Psoas muscle (tissue), 8 donors: ENCODE results near the gene TECPR2. TPM values are rescaled to one million over a fixed set of nuclear protein-coding genes. Genes with fewer than 3 reads are reported as not detected.
A peak's percentile ranks its signal among the peaks of the same experiment; 100 is the strongest.

Source experiments
- ATAC-seq, 4 donors: fragments of 200-7000 bp; cut with Tn5 transposase; one replicate each; pipeline ENCODE4 v1.9.1; 2020; ENCODE audit warnings: moderate library complexity in 3 of 4, mild to moderate bottlenecking in 2 of 4
- DNase-seq, 2 donors: peaks; one replicate each; pipeline ENCODE4 v3.0.0-alpha.2; 2020
- H3K27ac ChIP-seq: fragments of 200-600 bp; one replicate; pipeline ENCODE4 v1.8.0; 2022
- H3K27me3 ChIP-seq, 3 donors: fragments of 200-600 bp in 1 of 3; one replicate each; pipeline versions ENCODE4 v1.6.1 to v1.8.0; 2013 to 2022; ENCODE audit warnings: low read length in 2 of 3, mild to moderate bottlenecking in 2 of 3, moderate library complexity in 1 of 3; ENCODE audit not compliant: insufficient read depth in 3 of 3
- H3K36me3 ChIP-seq, 2 donors: fragments of 200-600 bp in 1 of 2; one replicate each; pipeline versions ENCODE4 v1.6.1 to v1.8.0; 2013 to 2022; ENCODE audit warnings: low read depth in 1 of 2, mild to moderate bottlenecking in 1 of 2, moderate library complexity in 1 of 2; ENCODE audit not compliant: insufficient read depth in 1 of 2
- H3K4me1 ChIP-seq: fragments of 200-600 bp; one replicate; pipeline ENCODE4 v1.8.0; 2022
- H3K4me3 ChIP-seq: fragments of 200-600 bp; one replicate; pipeline ENCODE4 v1.8.0; 2022; ENCODE audit warnings: mild to moderate bottlenecking
- H3K9me3 ChIP-seq: fragments of 200-600 bp; one replicate; pipeline ENCODE4 v1.8.0; 2022
- WGBS, 3 donors: extraction: QIAGEN DNeasy Blood & Tissue Kit; methylation state at CpG; one replicate each; pipeline versions ENCODE4 v1.1.6 to v1.1.7; 2013; 5-methylcytosine and 5-hydroxymethylcytosine counted together
- intact Hi-C, 2 donors: fragments of 100-400 bp; cut with DNase I; formaldehyde crosslinking; loops; one replicate each; pipeline versions ENCODE4 v1.11.0 to v1.14.2; 2022
- polyA plus RNA-seq, 3 donors: library from polyadenylated mRNA; stranded (reverse); fragments of 200-250 nt; gene quantifications; one replicate each; pipeline ENCODE4 v1.2.3, GENCODE V29; 2013
- total RNA-seq, 4 donors: library from RNA; stranded (reverse); fragmentation: NEBNext Ultra II Directional in 2 of 4; extraction: Animal tissue kit (Norgen Biotek cat#: 25700) in 2 of 4; gene quantifications; one replicate each; pipeline versions ENCODE4 v1.2.1 to v1.2.4, GENCODE V29; 2021 to 2023
- TF ChIP-seq, protein P1 (sequence below): fragments of 200-600 bp; IDR thresholded peaks from one replicate; pipeline ENCODE4 v1.8.0; 2022; ENCODE audit warnings: antibody characterized with exemption
- donor health status: healthy with polysubstance abuse.
- donor health status: DM: no; HTN: no; CAD: no; lungs with moderate emphysema.
- donor health status: Bipolar disorder and iron deficiency.
- donor health status: healthy.
- donor health status: DM: yes; HTN: yes; CAD: no.
- donor health status: DM: no; HTN: no; CAD: no.
- donor health status: DM: no; HTN: no; CAD: no.
- donor health status: DM: yes; HTN: yes; CAD: no.

Gene TECPR2
- total and polyA plus RNA-seq, 7 donors: 5.7 to 22.5 (median 16.4) TPM

- no peaks in the 10 kb centered on the region for H3K4me1 ChIP-seq
- no peak overlapping the region for H3K4me3 ChIP-seq
- TF ChIP-seq, protein P1, sequence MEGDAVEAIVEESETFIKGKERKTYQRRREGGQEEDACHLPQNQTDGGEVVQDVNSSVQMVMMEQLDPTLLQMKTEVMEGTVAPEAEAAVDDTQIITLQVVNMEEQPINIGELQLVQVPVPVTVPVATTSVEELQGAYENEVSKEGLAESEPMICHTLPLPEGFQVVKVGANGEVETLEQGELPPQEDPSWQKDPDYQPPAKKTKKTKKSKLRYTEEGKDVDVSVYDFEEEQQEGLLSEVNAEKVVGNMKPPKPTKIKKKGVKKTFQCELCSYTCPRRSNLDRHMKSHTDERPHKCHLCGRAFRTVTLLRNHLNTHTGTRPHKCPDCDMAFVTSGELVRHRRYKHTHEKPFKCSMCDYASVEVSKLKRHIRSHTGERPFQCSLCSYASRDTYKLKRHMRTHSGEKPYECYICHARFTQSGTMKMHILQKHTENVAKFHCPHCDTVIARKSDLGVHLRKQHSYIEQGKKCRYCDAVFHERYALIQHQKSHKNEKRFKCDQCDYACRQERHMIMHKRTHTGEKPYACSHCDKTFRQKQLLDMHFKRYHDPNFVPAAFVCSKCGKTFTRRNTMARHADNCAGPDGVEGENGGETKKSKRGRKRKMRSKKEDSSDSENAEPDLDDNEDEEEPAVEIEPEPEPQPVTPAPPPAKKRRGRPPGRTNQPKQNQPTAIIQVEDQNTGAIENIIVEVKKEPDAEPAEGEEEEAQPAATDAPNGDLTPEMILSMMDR: no peak
- H3K36me3 ChIP-seq: peaks cover 0 to 27% of the 10 kb centered on the region in 2 donors
- no peaks in the 10 kb centered on the region for H3K9me3 ChIP-seq
- intact Hi-C loops: no loop called here
- H3K27me3 ChIP-seq: no peaks in the 10 kb centered on the region
- H3K27ac ChIP-seq: no peak overlapping the region
- 85 to 96% (median 89%) methylated on average over 8 of the region's 8 CpGs for WGBS, 3 donors
- ATAC-seq (no peak), DNase-seq (no peak)
Measured at GRCh38 chr14:102419716-102420115, 57.0 kb downstream of the TECPR2 start.

DNA sequence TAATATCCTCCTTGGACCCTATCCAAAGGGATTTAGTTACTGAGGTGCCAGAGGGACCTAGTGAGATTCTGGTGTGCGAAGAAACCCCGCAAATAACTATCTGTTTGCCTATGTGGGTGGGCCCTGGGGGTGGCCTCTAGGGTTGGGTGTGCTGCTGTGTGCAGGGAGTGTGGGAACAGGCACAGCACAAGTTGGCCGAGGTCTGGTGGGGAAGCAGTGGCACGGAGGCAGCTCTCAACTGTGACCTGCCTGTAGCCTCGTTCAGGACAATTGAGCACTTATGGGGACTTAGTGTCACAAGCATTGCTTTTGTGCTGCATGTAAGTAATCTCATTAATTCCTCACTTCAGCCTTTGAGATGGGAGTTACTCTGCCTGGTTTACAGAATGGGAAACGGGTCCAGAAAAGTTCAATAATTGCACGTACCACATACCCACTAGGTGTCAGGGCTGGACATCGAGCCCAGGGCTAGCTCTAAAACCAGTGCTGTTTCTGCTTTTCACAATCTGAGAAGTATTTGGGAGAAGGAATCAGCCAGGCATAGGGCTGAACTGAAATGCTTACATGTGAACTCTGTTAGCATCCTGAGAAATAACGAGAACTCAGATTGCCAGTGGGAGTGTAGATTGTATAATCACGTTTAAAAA lies 58.8 kb downstream of the TECPR2 start:
- ATAC-seq: peak in 1 of 4 donors; percentile 44
- Histone ChIP-seq H3K4me3 (no peak overlapping the region), H3K4me1 (no peaks in the 10 kb centered on the region), H3K27me3 (no peaks in the 10 kb centered on the region), H3K27ac (no peak overlapping the region), H3K36me3 (peaks cover 0 to 31% of the 10 kb centered on the region in 2 donors), H3K9me3 (no peaks in the 10 kb centered on the region)
- intact Hi-C loops: no loop called here
- WGBS, 3 donors: 76 to 83% (median 80%) methylated on average over 10 of the region's 10 CpGs
- TF ChIP-seq, protein P1: no peak
- no peak for DNase-seq

- Histone ChIP-seq H3K4me3 (no peak overlapping the region), H3K36me3 (peaks cover 0 to 61% of the 10 kb centered on the region in 2 donors), H3K27ac (no peak overlapping the region), H3K4me1 (no peaks in the 10 kb centered on the region), H3K9me3 (no peaks in the 10 kb centered on the region), H3K27me3 (no peaks in the 10 kb centered on the region)
- WGBS, 3 donors: 67 to 84% (median 74%) methylated on average over 4 of the region's 4 CpGs
- TF ChIP-seq, protein P1: no peak
- intact Hi-C loops: no loop called here
- ATAC-seq: peak in 2 of 4 donors; percentile 38 to 44
- no peak for DNase-seq
Measured at GRCh38 chr14:102424520-102424919, 61.8 kb downstream of the TECPR2 start.

DNA sequence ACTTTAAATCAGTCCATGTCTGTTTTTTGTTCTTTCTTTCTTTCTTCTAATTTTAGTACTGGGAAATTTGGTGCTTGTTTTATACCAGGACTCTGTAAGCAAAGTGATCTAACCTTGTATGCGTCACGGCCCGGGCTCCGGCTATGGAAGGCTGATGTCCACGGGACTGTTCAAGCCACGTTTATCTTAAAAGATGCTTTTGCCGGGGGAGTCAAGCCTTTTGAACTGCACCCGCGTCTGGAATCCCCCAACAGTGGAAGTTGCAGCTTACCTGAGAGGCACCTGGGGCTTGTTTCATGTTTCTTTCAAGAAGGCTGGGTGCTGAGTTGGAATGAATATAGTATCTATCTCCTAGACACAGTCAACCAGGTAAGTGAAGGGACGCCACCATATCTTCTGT lies 62.2 kb downstream of the TECPR2 start:
- intact Hi-C loops: no loop called here
- H3K9me3 ChIP-seq: no peaks in the 10 kb centered on the region
- TF ChIP-seq, protein P1: no peak
- H3K4me1 ChIP-seq: no peaks in the 10 kb centered on the region
- WGBS, 3 donors: 94 to 95% (median 95%) methylated on average over 10 of the region's 10 CpGs
- DNase-seq (no peak), ATAC-seq (no peak)
- H3K36me3 ChIP-seq: peaks cover 0 to 62% of the 10 kb centered on the region in 2 donors
- no peaks in the 10 kb centered on the region for H3K27me3 ChIP-seq
- no peak overlapping the region for H3K4me3 ChIP-seq
- no peak overlapping the region for H3K27ac ChIP-seq

DNA sequence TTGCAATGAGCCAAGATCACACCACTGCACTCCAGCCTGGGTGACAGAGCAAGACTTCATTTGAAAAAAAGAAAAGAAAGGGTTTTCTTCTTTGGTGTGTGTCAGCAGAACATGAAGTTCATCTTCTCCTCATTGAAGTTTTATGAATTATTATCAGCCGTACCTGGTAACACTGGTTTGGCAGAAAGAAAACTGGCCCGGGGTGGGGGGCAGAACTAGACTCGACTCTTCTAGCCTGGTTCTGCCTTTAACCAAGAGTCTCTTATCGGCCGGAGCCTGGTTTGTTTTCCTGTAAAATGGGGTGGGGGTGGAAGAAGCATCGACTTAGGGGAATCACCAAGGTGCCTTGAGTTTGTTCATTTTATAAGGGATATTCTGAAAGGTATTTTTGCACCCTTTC lies 64.1 kb downstream of the TECPR2 start:
- ATAC-seq (no peak), DNase-seq (no peak)
- no peak overlapping the region for H3K4me3 ChIP-seq
- 93 to 97% (median 96%) methylated on average over 6 of the region's 6 CpGs for WGBS, 3 donors
- peaks cover 0 to 56% of the 10 kb centered on the region in 2 donors for H3K36me3 ChIP-seq
- no peaks in the 10 kb centered on the region for H3K27me3 ChIP-seq
- H3K4me1 ChIP-seq: no peaks in the 10 kb centered on the region
- no peak overlapping the region for H3K27ac ChIP-seq
- no peaks in the 10 kb centered on the region for H3K9me3 ChIP-seq
- TF ChIP-seq, protein P1: no peak
- intact Hi-C loops: no loop called here
